Ovary (tissue), 3 donors: ENCODE results near the gene PCBP3.

ENCODE experiments used
- CTCF ChIP-seq, 3 donors: fragments of 450-650 bp in 2 of 3; fragments of 200-600 bp in 1 of 3; IDR thresholded peaks; one replicate each; pipeline versions ENCODE4 v1.5.1 to v1.8.0; 2016 to 2022; ENCODE audit warnings: antibody characterized with exemption in 3 of 3, mild to moderate bottlenecking in 1 of 3
- POLR2A ChIP-seq: fragments of 450-650 bp; IDR thresholded peaks from one replicate; pipeline ENCODE4 v1.6.1; 2017; ENCODE audit warnings: antibody characterized with exemption, mild to moderate bottlenecking, moderate library complexity
- donor health status: DM: no; HTN: no; CAD: no.

- TF ChIP-seq CTCF (IDR thresholded peaks at IDR 0.05), result no peak
- no peak for TF ChIP-seq POLR2A
Observed at GRCh38 chr21:45910155-45910547, 266.6 kb downstream of the PCBP3 start.
